Retina (tissue), 1 donor: ENCODE measurements around the gene ELAPOR1.

Source experiments
- DNase-seq: peaks from one replicate; pipeline ENCODE4 v3.0.0-alpha.2; 2016

Gene ELAPOR1

DNA sequence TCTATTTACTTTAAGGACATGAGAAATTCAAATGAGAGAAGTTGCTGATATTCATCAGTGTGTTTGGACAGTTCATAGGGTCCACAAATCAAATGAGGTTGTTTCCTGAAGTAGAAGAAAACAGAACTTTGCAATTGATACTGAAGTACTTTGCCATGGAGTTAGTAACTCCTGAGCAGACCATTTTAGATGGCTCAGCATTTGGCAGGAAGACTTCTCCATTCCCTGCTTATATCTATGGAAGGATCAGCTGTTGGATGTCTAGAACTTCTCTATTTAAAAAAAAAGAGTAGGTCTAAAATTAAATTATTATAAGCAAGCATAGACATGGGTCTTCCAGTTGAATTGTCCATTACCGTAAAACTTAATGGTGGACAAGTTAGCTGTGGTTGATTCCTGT is 18.3 kb upstream of the ELAPOR1 start:
- DNase-seq, result no peak

DNA sequence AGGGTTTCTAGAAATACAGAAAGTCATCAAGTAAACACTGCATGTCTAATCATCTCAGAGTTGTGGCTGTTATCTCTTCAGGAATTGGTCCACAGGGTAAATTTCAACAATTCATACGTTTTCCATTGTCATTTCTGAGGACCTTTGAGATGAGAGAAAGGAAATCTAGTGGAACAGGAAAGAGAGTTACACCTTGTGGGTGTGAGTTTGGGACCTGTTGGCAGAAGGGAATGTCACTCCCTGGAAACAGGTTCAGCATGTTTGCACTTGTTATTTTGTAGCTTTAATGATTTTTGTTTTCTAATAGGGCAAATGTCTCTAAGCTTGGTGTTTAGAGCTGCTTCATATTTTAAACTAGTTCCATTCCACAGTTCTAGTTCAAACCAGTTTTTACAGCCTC is 17.8 kb upstream of the ELAPOR1 start:
- no peak for DNase-seq

DNA sequence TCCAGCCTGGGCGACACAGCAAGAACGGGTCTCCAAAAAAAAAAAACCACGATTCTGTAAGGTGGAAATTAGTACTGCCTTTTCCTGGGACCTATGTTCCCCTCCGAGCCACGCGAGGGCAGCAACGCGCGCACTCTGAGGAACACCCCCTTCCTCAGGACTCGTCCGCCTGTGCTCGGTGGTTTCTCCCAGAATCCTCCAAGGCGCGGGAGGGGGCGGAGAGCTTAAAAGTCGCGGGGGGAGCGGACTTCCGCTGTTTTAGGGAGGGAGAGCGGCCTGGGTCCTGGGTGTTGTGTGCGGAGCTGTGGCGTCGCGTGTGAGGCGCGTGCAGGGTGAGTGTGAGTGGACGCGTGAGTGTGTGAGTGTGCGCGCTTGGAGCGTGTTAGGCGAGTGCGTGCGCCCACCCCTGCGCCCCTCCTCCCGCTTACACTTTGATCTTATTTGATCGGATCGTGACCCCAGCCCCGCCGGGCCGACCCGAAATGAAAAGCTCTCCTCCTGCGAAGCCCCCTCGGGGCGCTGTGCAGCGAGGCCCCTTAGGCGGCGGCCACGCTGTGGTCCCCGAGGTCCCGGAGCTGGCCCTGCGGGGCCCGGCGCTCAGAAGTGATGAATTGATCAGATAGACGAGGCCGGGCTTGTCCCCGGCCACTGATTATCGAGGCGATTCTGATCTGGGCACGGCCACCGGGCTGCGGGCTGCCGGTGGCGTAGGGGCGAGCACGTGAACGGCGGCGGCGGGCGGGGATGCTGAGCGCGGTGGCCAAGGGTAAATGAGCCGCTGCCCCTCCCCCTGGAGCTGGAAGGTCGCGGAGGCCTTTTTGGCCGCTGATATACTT is 13.8 kb upstream of the ELAPOR1 start:
- peak; percentile 96 for DNase-seq

DNA sequence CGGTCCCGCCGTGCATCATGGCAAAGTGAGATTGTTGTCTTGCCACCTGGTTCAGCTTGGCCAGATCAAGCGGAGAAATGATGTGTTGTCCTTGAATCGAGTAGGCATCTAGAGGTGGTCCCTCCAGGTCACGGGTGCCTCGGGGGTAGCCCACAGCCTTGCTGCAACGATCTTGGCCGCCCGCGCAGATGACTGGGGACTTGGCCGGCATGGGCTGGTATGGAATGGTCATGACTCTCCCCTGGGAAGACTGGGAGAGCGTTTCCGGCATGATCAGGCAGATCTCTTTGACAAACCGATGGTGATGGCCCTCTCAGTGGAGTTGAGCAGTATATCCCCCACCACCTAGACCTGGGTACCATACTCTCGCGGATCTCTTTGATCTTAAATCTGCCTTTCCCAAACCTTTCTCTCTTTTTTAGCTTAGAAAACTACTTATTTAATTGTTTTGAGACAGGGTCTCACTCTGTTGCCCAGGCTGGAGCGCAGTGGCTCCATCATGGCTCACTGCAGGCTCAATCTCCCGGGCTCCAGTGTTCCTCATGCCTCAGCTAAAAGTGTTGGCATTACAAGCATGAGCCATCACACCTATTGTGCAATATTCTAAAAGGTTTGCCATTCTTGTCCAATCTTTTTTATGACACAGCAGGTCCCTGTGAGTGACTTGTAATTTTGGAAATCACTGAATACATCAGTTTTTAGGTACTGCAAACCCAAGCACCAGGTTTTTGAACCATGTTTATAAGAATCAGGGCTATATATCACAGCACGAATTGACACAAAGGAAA is 9.4 kb upstream of the ELAPOR1 start:
- DNase-seq, result no peak

DNA sequence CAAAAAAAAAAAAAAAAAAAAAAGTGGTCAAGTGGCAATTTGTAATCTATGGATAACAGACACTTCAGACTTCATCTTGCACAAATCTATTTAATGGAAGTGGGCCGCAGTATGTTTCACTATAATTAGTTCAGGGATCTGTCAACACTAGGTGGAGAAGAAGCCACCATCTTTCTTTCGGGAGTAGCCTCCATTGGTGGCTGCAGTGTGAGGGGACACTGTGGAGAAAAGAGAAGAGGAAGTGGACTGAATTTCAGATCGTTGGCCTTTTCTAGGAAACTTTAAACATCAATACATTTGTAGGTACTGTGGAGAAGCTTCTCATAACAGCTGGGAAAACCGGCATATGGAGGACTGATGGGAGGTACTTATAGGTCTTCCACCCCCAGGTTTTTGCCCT is 8.0 kb upstream of the ELAPOR1 start:
- DNase-seq, result no peak

DNA sequence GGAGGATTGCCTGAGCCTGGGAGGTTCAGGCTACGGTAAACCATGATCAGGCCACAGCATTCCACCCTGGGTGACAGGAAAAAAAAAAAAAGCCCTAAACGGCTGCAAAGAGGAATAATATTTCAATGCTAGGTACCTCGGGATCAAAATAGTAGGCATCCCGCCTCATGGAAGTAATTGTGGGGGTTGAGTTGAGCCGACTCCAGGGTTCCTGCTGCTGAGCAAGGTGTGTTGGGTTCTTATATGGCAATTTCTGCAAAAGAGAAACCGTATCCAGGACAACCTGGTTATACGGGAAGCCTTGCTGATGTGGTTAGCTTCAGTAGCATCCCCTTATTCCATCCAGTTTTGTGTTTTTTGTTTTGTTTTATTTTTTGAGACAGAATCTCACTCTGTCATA is 6.1 kb upstream of the ELAPOR1 start:
- no peak for DNase-seq

DNA sequence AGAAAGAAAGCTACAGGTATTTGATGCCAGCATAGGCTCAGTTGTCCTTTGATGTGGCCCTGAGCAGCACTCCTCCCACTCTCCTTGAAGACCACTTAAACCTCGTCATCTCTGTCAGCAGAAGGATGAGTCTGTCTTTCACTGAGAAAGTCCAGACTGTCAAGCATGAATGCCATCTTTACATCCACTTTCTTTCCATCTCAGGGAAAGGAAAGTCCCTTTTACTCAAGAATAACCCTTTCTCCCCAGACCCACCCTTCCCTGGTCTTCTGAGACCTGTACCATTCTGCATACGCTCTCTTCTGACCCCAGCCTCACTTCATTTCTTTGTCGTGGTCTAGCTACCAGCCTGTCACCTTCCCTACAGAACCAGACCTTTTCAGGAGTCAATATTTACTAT is 4.0 kb upstream of the ELAPOR1 start:
- DNase-seq, result no peak

DNA sequence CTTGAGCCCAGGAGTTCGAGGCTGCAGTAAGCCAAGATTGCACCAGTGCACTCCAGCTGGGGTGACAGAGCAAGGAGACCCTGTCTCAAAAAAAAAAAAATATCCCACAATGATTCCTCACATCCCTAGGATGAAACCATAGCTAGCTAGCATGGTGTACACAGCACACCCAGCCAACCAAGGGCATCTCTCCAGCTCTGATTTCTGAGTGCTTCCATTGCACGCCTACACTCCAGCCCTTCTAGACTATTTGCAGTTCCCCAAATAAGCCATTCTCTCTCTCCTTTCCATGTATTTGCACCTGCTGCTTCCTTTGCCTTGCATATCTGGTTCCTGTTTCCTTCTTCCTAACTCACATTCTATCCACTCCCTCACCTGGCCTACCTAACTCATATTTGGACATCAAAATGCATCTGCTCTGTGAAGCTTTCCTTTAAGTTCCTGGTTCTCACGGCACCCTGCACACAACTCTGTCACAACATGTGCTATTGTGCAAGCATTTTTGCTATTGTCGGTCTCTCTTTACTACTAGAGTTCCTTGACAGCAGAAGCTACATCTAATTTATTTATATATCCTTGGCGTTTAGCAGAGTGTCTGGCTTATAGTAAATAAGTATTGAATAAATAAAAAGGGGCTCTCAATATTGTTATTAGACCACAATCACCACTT is 2.4 kb upstream of the ELAPOR1 start:
- DNase-seq, result no peak

DNA sequence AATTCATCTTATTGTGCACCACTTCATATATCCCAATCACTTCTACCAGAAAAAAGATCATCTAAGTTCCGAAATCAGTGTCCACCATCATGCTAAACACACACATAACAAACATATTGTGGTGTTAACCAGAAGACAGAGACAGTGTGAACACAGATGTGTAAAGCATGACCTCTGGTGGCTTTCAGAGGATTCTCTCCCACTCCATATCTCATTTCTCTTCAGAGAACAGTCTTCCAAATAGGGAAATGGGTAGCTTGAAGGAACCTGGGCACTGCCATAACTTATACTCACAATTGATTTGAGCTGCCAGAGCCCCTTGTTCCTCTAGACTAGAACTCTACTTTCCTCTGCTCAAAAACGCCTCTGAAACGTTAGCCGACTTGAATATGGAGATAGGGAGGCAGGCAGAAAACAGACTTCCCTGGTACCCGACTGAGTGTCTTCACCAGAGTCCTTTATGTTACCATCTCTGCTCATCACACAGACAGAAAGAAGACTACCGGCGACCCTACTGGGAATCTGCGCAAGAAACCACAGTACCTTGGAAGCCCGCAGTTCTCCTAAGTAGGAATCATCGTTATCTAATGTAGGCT is 1.8 kb upstream of the ELAPOR1 start:
- DNase-seq, result no peak

DNA sequence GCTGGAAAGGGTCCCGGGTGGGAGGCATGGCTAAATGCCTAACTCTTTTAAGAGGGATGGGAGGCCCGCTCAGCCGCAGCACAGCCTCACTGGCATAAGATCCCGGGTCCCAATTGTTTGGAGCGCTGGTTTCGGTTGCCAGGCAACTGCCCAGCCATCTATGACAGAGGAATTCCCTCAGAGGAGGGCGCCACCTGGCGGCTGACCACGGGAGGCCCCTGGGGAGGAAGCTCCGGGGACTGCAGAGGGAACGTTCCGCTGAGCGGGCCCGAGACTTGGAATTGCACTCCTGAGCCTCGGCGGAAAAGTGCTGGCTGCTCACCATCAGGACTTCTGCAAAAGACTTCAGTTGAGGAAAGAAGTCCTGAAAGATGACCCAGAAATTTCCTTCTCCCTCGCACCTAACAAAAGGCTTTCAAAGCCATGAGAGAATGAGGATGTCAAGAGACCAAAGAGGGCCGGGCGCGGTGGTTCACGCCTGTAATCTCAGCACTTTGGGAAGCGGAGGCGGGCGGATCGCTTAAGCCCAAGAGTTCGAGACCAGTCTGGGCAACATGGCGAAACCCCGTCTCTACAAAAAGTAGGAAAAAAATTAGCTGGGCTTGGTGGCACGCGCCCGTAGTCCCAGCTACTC is 1.1 kb upstream of the ELAPOR1 start:
- DNase-seq, result peak; percentile 94

DNA sequence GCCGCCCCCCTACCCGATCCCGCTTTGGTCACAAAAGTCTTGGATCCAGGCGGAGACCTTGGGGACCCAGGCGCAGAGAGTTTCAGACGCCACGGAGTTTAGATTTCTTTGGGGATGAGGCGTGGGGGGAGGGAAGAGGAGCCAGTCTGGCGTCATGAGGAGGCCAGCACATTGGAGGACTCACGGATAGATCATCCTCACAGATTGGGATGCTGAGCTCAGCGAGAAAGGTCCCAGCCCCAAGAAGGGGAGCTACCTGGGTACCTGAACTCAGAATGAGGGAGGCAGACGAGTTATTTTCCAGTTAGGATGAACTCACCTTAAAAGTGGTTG is 393 bp downstream of the ELAPOR1 start:
- no peak for DNase-seq

DNA sequence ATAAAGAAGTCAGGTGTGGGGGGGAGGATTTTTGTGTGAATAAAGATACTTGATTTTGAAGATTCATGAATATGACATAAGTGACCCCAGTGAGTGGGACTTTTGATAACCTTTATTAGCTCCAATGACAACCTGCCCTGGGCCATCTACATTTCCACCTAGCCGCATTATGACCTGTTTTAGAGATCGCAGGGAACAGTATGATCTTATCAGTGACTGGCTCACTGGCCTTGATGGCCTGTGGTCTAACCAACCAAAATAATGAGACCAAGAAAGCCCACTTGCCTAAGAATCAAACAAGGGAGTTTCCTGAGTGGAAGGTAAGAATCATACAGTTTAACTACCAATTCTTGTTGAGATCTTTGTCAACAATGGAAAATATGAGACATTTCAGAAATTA is 1.8 kb downstream of the ELAPOR1 start:
- DNase-seq, result no peak

DNA sequence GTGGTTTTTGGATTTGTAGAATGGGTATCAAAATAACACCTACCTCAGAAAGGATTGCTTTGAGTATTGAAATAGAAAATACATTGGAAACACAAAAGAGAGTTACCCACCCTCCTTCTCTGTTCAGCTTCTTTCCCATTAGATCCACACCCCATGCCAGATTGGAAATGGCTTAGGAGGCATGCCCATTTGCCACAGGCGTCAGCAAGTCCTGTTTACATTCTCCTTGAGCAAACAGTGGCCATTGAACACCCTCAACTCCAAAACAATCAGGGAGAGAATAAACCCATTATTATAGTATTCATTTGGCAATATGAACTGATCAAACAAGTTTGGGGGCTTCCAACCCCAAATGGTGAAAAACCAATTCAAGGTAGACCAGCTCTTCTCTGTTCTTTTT is 2.4 kb downstream of the ELAPOR1 start:
- DNase-seq, result no peak

DNA sequence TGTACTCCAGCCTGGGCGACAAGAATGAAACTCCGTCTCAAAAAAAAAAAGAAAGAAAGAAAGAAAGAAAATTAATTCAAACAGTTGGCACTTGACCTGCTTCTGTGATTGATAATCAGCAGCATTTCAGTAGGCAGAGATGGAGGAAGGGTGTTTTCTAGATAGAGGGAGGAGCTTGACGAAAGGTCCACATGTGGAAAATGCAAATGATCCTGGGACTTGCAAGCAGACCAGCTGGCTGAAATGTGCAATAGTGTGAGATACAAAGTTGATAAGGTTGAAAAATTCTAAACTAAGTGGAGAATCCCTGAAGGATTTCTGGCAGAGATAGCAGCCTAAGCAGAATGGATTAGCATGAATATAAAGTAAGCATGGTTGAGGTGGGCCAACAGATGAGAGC is 4.2 kb downstream of the ELAPOR1 start:
- no peak for DNase-seq

DNA sequence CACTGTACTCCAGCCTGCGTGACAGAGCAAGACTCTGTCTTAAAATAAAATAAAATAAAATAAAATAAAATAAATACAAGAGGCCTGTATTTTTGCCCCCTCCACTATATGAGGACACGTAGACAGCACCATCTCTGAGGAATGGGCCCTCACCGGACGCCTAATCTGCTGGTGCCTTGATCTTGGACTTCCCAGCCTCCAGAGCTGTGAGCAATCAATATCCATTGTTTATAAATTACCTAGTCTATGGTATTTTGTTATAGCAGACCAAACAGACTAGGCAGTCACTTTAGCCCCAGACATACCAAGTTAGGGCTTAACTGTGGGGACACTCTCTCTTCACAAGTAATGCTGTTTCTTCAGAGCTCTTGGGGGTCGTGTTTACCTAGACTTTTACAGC is 6.4 kb downstream of the ELAPOR1 start:
- DNase-seq, result no peak

DNA sequence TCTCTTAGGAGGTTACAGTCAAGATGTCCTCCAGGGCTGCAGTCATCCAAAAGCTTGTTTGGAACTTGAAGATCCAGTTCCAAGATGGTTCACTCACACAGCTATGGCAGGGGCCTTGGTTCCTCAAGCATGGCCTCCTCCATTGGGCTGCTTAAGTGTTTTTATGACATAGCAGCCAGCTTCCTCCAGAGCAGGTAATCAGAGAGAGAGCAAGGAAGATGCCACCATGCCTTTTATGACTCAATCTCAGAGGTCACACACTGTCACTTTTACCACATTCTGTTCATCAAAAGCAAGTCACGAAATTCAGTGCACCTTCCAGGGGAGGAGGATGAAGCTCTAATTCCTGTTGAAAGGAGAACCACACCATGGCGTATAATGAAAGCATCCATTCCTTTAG is 17.1 kb downstream of the ELAPOR1 start:
- no peak for DNase-seq

DNA sequence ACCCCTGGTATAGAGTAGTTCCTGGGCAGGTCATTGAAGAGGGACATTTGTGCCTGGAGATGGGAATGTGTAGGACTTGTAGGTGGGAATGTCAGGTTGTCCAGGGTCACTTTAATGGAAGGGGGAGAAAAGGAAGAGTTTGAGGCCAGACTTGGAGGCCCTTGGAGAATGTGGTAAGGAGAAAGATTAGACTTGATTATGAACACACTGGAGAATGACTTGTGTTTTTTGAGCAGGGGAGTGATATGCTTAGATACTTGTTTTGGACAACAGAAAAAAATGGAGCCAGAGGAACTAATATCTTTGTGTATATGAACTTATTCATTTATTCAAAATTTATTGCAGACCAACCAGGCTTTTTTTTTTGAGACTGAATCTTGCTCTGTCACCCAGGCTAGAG is 17.9 kb downstream of the ELAPOR1 start:
- no peak for DNase-seq

DNA sequence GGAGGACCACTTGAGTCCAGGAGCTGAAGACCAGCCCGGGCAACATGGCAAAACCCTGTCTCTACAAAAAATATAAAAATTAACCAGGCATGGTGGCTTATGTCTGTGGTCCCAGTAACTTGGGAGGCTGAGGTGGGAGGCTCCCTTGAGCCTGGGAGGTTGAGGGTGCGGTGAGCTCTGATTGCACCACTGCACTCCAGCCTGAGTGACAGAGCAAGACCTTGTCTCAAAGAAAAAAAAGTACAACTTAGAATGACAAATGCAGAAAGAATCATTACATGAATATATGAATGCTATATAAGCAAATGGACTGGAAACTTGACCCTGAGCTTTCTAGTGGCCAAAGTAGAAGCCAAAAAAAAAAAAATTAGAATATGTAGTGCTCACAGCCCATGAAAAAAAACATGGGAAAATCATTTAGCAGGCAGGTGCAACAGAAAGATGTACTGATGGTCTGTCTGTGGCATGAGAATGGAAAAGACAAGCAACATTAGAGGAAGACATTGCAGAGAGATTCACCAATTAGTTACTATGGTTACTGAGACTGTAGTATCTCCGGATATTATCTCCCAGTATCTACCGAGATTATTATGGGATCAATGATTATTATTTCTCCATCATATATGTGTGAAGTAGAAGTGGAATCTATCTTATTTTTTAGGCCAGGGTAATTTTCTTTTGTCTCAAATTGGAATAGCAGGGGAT is 19.2 kb downstream of the ELAPOR1 start:
- DNase-seq, result no peak

DNA sequence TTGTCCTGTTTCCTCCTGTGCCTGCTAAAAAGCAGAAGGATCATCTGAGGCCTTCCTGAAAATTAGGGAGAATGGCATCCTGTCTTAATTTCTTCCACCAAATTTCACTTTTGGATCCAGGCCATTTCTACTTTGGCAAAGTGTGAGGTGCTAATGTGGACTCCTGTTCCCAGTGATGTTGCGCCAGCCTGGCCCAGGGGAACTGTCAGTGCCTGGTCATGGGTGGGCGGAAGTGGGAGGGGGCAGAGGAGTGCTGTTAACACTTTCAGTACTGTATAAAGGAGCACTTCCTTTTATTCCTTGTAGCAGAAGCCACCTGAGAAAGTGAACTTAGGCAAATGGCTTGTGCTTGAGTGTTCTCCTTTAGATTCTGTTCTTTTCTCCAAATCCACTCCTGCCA is 19.9 kb downstream of the ELAPOR1 start:
- no peak for DNase-seq

DNA sequence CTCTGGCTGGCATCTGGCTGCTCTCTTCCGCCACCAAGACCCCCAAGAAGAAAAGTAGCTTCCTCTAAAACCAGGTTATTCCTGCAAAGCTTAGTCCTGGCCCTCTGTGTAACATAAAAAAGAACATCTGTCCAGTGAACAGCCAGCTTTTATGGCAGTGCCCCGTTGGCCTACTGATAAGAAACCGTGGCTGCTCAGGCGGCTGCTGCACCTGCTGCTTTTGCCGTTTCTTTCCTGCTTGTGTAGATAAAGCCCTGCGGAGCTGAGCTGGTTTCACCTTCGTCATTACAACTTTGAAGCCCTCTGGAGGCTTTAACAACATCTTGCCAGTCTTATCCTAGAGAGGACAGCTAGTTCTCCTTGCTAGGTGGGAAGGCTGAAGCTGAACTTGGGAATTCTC is 20.5 kb downstream of the ELAPOR1 start:
- no peak for DNase-seq

DNA sequence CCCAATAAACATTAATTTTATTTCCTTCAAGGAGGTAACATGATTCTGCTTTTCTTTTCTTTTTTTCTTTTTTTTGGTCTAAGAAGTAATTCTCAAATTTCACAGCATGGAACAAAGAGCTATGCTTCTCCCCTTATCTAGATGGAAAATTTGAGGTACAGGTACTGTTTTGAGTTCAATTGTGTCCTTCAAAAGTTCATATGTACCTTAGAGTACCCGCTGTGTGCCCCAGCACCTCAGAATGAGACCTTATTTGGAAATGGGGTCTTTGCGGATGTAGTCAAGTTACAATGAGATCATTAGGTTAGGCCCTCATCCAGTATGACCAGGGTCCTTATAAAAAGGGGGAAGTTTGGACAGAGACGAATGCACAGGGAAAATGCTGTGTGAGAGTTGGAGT is 22.0 kb downstream of the ELAPOR1 start:
- DNase-seq, result no peak

DNA sequence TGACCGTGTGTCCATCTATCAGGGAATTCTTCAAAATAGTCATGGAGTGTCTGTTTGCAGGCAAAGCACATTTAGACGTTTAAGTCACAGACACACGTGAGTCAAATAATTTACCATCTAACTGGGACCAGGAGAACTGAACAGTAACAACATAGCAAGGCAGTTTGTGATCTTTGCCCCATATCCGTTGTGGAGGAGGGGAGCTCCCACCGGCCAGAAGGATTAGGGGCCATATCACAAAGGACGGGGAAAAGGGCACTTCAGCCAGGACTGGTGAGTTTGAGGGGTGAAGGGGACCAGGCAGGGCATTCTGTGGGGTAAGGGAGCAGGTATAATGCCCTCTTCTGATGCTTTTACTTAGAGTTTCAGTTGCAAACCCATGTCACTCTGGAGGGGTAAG is 22.9 kb downstream of the ELAPOR1 start:
- DNase-seq, result no peak

DNA sequence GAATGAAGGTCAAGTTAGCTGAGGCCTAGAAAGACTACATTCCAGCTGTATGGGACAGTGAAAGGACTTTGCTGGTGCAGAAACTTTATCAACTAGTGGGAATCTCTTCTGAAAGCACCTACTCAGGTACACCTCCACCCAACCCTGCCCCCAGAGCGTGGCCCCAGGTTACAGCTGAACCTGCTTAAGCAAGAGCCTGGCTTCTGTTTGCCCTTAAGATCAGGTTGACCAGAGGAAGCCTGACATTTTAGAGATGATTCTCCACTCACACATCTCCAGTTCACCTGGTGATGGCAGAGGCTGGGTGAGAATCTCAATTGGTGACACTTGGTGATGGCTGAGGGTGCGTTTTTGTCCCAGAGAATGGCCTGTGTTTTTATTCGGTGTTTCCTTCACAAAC is 24.0 kb downstream of the ELAPOR1 start:
- DNase-seq, result no peak
